ENCODE data around the gene CCNF. TPM values are rescaled to one million over a fixed set of nuclear protein-coding genes. Genes with fewer than 3 reads are reported as not detected.

CCNF gene
- total and polyA plus RNA-seq, 2 of the 8 experiments (the other 6 are each of a cell fraction or from before 2014, with no cell fraction given) = 15.4 to 54.3 TPM

DNA sequence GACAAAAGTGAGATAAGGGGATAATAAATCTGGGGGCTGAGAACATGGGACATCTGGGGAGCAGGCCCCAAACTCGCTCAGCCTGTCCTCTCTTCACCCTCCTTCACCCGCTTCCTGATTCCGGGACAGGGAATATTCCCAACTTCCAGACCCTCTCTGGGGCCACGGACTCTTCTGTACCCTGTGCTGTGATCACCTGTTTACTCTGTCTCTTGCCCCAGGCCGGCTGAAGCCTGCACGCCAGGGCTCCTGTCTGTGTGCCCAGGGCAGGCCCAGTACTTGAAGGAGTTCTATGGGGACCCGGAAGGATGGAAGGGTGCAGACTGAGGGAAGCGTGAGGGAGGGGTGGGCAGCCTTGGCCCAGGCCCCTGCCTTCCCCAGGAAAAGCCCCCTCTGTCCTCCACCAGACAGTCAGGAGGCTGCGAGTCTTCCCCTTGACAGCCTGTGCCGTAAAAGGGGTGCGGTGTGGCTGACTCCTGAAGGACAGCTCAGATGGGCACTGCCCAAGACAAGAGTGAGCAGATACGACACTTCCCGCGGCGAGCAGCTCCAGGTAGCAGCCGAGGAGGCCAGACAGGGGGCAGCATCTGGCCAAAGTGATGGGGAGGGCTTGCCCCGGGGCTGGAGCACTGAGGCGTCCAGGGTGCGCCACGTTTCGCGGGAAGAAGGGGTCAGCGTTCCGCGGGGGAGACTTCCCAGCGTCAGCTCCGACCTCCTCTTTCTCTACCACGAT, 1.0 kb upstream of the CCNF start (continued):
- TF ChIP-seq, protein P1, sequence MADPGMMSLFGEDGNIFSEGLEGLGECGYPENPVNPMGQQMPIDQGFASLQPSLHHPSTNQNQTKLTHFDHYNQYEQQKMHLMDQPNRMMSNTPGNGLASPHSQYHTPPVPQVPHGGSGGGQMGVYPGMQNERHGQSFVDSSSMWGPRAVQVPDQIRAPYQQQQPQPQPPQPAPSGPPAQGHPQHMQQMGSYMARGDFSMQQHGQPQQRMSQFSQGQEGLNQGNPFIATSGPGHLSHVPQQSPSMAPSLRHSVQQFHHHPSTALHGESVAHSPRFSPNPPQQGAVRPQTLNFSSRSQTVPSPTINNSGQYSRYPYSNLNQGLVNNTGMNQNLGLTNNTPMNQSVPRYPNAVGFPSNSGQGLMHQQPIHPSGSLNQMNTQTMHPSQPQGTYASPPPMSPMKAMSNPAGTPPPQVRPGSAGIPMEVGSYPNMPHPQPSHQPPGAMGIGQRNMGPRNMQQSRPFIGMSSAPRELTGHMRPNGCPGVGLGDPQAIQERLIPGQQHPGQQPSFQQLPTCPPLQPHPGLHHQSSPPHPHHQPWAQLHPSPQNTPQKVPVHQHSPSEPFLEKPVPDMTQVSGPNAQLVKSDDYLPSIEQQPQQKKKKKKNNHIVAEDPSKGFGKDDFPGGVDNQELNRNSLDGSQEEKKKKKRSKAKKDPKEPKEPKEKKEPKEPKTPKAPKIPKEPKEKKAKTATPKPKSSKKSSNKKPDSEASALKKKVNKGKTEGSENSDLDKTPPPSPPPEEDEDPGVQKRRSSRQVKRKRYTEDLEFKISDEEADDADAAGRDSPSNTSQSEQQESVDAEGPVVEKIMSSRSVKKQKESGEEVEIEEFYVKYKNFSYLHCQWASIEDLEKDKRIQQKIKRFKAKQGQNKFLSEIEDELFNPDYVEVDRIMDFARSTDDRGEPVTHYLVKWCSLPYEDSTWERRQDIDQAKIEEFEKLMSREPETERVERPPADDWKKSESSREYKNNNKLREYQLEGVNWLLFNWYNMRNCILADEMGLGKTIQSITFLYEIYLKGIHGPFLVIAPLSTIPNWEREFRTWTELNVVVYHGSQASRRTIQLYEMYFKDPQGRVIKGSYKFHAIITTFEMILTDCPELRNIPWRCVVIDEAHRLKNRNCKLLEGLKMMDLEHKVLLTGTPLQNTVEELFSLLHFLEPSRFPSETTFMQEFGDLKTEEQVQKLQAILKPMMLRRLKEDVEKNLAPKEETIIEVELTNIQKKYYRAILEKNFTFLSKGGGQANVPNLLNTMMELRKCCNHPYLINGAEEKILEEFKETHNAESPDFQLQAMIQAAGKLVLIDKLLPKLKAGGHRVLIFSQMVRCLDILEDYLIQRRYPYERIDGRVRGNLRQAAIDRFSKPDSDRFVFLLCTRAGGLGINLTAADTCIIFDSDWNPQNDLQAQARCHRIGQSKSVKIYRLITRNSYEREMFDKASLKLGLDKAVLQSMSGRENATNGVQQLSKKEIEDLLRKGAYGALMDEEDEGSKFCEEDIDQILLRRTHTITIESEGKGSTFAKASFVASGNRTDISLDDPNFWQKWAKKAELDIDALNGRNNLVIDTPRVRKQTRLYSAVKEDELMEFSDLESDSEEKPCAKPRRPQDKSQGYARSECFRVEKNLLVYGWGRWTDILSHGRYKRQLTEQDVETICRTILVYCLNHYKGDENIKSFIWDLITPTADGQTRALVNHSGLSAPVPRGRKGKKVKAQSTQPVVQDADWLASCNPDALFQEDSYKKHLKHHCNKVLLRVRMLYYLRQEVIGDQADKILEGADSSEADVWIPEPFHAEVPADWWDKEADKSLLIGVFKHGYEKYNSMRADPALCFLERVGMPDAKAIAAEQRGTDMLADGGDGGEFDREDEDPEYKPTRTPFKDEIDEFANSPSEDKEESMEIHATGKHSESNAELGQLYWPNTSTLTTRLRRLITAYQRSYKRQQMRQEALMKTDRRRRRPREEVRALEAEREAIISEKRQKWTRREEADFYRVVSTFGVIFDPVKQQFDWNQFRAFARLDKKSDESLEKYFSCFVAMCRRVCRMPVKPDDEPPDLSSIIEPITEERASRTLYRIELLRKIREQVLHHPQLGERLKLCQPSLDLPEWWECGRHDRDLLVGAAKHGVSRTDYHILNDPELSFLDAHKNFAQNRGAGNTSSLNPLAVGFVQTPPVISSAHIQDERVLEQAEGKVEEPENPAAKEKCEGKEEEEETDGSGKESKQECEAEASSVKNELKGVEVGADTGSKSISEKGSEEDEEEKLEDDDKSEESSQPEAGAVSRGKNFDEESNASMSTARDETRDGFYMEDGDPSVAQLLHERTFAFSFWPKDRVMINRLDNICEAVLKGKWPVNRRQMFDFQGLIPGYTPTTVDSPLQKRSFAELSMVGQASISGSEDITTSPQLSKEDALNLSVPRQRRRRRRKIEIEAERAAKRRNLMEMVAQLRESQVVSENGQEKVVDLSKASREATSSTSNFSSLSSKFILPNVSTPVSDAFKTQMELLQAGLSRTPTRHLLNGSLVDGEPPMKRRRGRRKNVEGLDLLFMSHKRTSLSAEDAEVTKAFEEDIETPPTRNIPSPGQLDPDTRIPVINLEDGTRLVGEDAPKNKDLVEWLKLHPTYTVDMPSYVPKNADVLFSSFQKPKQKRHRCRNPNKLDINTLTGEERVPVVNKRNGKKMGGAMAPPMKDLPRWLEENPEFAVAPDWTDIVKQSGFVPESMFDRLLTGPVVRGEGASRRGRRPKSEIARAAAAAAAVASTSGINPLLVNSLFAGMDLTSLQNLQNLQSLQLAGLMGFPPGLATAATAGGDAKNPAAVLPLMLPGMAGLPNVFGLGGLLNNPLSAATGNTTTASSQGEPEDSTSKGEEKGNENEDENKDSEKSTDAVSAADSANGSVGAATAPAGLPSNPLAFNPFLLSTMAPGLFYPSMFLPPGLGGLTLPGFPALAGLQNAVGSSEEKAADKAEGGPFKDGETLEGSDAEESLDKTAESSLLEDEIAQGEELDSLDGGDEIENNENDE (IDR thresholded peaks at IDR 0.05; ENCODE audit: insufficient replicate concordance, low read length) = no peak
- TF ChIP-seq SUZ12 (IDR thresholded peaks at IDR 0.05; ENCODE audit: low read length) (0 out of 2 replicates have a peak, but pooled peaks have one; percentile 5), POLR2A (IDR thresholded peaks at IDR 0.05; ENCODE audit: control extremely low read depth in 1 of 2, low read depth in 2 of 2, low read length in 2 of 2) (no peak), EZH2 (IDR thresholded peaks at IDR 0.05; ENCODE audit: low read depth, low read length, severe bottlenecking) (peak; percentile 5)
